NCI-H2171 treated with DMSO at 0.1 percent for 48 hours (cell line): Measurements from ENCODE around the gene STAT5A.
A peak's percentile ranks its signal among the peaks of the same experiment; 100 is the strongest.
"Not testable (repeated sequence)": the region's sequence is repeated elsewhere in the genome, so short reads cannot be mapped to it uniquely, and the experiment has no call there.

Experiments used
- DNase-seq: peaks from one replicate; lab custom pipeline; 2025; lab: John Stamatoyannopoulos, UW

STAT5A gene

DNA sequence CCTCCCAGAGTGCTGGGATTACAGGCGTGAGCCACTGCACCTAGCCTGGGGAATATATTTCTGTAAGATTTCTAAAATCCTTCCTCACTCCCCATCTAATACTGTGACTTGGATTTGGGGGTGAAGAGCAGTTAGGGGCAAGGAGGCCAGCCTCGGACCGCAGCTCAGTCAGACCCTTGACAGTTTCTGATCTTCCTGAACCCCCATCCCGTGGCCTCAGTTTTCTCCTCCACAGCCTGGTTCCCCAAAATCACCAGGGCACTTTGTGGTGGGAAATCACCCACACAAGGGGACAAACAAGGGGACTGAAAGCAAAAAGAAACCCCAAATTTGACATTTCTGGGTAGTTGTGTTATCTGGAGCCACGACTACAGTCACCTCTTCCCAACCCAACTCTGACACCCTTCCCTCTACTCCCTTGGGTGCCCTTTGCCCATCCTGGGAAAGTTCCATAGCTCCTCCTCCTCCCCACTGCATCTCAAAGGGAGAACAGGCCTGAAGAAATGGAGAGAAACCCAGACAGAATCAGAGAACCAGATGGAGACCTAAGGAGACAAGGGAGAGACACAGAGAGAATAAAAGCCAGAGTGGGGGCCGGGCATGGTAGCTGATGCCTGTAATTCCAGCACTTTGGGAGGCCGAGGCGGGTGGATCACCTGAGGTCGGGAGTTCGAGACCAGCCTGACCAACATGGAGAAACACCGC lies 2.8 kb upstream of the STAT5A start:
- DNase-seq, result no peak

DNA sequence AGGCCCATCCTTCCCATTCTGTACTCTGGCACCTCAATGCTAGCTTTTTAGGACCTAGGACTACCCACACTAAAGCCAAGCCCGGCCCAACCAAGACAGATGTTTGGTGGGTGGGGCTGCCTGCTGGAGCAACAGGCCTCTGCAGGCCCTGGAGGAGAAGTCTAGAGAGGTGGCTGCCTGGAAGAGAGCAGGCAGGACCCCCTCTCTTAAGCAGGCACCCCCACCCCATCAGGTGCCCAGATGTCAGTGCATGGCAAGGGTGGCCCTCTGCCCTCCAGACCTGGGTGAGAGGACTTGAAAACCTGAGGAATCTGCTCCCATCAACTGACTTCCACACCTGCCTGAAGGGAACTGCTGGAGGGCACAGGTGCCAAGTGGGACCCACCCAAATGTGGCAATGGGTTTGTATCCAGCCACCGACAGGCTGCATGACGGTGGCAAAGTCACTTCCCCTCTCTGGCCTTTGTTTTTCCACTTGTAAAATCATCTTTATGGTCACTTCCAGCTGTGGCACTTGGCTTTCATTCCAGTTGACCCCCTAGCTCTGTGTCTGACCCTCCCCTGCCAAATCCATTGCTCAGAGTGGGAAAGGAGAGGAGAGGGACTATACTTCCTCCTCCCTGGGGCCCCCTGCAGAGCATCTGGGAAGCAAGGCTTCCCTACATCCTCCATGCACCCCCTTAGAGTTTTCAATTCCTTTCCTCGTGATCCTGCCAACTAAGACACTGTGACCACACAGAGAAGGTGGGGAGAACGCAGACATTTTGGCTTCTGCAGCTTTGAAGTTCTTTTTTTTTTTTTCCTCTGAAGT lies 1.7 kb upstream of the STAT5A start:
- DNase-seq, result peak; percentile 64

DNA sequence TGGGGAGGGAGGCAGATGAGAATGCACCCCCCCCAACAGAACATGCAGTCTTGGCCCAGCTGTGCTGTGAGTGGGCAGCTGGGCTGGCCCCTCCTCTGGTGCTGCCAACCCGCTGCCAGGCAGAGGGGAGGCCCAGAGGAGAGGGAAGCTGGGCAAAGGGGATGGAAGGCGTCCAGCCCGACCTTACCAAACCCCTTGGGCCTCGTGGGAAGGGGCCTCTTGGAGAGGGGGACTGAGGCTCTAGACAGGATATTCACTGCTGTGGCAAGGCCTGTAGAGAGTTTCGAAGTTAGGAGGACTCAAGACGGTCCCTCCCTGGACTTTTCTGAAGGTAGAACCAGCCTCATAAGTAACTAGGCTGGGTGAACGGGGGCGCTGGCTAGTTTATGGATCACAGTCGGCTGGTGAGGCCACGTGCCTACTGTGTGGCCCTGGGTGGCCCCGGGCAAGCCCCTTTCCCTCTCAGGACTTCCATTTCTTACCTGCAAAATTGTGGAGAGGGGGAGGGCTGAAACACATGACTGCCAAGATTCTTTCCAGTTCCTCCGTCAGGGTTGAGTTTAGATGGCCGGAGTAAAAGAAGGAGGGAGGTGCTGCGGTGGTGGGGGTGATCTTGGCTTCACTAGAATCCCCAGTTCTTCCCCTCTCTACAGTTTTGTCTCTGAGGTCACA lies 857 bp upstream of the STAT5A start:
- no peak for DNase-seq

DNA sequence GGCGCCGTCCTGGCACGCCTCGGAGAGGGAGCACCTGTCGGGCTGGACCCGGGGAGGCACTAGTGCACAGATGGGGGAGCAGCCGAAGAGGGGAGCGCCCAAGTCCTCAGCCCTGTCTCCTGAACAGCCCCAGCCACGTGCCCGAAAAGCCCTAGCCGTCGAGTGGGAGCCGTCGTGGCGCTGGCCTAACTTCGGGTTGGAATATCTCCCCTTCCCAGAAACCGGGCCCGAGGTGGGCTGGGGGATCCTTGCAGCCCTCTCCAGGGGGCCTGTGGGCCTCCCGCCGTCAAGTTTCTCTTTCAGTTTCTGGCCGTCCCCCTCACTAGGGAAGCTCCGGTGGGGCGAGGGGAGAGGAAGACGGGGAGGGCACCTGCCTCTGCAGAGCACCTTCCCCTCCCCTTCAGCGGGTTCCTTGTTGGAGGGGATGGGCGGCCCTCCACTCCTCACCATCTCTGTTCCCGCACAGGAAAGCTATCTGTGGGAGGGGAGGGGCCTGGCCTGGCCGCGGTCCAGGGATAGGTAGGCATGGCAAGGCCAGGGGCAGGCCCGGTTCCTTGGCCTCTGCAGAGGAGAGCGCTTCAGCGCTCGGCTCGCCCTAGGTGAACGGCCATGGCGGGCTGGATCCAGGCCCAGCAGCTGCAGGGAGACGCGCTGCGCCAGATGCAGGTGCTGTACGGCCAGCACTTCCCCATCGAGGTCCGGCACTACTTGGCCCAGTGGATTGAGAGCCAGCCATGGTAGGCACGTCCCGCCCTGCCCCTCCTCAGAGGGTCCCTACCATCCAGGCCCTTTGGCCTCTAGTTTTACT lies 709 bp downstream of the STAT5A start:
- no peak for DNase-seq

DNA sequence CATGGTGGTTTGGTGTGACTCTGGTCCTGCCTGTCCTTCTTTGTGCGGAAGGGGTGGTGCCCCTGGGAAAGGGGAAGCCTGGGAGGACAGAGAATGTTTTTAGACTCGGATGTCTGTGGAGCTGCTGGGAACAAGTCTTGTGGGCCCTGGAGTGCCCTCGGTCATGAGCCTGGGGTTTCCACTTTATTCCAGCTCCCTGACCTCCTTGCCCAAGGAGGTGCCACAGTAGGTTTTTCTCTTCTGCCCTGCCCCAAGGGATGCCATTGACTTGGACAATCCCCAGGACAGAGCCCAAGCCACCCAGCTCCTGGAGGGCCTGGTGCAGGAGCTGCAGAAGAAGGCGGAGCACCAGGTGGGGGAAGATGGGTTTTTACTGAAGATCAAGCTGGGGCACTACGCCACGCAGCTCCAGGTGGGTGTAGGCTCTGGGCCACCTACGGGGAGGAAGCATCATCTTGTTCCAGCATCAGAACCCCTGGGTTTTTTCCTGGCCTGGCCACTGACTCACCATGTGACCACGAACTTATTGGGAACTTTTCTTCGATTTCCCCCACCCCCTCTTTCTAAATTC lies 1.4 kb downstream of the STAT5A start:
- no peak for DNase-seq

DNA sequence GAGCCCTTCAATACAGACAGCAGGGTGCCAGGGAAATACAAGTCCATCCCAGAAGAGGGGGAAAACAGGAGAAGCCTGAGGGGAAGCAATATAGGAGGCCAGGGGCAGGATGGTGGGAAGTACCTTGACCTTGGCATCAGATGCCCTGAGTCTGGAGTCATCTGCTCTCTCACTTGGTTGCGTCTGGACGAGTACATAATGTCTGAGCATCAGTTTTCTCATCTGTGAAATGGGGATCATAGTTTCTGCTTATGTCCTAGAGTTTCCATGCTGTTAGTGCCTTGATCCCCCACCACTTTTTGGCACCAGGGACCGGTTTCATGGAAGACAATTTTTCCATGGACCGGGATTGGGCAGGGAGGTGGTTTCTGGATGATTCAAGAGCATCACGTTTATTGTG lies 2.3 kb downstream of the STAT5A start:
- DNase-seq, result no peak

DNA sequence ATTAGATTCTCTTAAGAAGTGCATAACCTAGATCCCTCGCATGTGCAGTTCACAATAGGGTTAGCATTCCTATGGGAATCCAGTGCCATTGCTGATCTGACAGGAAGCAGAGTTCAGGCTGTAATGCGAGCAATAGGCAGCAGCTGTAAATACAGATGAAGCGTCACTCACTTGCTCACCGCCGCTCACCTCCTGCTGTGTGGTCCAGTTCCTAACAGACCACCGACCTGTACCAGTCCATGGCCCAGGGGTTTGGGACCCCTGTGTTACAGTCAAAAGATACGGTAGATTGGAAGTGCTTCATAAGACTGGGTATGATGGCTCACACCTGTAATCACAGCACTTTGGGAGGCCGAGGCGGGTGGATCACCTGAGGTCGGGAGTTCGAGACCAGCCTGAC lies 2.8 kb downstream of the STAT5A start:
- peak; percentile 36 for DNase-seq

DNA sequence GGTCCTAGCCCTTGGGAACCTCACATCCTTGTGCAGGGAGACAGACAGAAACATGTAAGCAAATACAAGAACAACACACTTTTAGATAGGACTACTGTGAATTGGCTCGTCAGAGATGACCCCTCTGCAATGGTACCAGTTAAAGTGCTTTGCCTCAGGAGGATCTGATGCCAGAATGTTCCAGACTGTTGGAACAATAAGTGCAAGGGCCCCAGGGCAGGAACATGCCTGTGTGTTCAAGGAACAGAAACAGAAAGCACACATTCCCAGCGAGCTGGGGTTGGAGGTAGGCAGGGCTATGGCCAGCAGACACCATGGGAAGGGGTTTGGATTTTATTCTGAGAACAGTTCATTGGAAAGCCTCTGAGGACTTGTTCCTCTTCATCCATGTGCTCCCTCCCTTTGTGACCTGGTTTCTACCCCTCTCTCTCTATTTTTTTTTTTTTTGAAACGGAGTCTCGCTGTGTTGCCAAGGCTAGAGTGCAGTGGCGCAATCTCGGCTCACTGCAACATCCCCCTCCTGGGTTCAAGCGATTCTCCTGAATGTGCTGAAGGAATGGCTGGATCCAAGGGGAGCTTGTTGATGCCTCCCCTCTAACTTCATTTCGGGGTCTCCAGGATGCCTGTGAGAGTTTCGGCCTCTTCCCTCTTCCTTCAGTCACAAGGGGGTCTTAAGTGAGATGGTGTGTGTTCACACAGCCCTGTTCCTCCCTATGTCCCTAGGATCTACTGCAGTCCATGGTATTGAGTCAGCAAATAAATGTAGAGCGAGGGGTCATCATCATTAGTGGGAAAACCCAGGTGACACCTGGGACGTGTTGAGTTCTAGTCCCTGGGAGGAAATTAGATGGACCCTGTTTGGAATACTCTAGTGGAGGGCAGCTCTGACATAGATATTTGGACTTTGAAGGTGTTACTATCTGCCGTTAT lies 6.4 kb downstream of the STAT5A start:
- no peak for DNase-seq

DNA sequence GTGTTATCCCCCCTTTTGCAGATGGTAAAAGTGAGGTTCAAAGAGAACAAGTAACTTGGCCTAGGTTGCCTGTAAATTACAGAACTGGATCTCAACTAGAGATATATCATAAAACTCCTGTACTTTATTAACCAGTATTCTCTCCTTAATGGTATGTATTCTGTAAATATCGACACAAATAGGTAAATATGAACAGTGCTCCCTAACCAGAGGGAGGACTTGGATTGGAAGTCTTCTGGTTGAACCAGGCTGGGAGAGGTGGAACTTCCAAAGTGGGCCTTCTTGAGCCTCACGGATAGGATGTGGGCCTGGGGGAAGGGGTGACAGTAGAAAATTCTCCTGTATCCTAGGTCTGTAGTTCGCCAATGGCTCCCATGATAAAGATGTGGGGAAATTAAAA lies 7.7 kb downstream of the STAT5A start:
- DNase-seq, result no peak

DNA sequence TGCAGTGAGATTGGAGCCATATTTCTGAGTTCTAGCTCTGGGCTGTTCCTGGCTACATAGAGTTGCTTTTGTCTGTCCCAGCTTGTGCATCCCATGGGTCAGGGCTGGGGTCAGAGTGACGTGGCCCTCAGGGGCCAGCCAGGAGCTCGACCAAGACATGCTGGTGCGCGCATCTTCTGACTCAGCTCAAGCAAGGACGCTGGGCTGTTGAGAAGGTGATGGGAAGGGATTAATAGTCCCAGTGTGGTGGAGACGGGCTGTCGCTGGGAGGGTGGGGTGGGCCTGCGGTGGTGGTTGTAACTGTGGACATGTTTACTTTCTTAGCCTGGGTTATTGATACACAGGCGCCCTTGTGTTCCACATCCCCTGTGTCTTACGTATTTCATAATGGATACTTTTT lies 9.5 kb downstream of the STAT5A start:
- DNase-seq, result not testable (repeated sequence)

DNA sequence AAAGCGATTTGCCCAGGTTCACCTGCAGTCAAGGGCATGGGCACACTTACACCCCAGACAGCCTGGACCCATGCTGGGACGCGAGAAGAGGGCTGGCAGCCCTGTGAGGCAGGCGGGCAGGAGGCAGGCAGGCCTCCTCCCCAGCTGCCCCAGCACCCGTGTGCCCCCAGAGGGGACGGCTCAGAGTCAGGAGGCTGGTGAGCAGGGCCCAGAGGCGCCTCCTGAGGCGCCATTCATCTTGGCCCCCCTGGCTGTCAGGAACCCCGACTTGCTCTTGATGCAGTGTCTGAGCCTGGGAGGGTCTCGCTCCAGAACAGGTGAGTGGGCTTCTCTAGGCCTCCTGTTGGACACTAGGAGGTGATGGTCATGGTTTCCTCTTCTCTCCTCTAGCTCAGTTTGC lies 11.1 kb downstream of the STAT5A start:
- DNase-seq, result not testable (repeated sequence)

DNA sequence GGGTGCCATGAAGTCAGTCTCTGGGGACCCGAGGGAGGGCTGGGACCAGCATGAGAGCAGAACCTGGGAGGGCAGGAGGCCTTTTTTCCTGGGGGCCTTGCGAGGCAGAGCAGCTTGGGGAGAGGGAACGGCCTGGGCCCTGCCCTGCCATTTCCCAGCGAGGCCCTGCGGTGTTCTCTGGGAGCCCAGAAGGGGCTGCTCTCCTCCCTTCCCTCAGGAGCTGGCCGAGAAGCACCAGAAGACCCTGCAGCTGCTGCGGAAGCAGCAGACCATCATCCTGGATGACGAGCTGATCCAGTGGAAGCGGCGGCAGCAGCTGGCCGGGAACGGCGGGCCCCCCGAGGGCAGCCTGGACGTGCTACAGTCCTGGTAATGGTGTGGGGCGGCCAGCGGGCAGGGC lies 11.6 kb downstream of the STAT5A start:
- not testable (repeated sequence) for DNase-seq

DNA sequence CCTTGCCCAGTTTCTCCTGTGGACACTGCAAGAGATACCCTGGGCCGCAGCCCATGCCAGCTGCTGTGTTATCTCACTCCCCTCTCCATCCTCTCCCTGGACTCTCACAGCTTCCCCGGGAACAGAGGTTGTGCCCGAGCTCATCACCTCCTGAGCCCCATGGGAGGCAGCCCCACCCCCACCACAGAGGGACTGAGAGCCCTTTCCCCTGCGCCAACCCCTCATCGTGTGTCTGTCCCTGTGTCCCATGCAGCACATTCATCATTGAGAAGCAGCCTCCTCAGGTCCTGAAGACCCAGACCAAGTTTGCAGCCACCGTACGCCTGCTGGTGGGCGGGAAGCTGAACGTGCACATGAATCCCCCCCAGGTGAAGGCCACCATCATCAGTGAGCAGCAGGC lies 12.7 kb downstream of the STAT5A start:
- no peak for DNase-seq

DNA sequence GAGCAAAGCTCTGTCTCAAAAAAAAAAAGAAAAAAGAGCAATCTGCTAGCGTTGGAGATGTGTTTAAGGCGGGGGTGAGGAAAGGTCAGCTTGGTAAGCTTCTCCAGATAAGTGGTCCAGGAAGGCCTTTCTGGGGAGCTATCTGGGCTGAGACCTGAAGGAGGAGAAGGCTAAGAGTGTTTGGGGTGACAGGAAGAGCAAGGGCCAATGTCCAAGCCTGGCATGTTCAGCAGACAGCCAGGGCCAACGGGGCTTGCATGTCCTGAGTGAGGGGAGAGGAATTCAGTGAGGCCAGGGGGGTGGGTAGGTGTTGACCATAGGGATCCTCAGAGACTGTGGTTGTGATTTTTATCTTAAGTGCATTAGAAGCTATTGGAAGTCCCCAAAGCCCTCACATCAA lies 15.4 kb downstream of the STAT5A start:
- DNase-seq, result no peak

DNA sequence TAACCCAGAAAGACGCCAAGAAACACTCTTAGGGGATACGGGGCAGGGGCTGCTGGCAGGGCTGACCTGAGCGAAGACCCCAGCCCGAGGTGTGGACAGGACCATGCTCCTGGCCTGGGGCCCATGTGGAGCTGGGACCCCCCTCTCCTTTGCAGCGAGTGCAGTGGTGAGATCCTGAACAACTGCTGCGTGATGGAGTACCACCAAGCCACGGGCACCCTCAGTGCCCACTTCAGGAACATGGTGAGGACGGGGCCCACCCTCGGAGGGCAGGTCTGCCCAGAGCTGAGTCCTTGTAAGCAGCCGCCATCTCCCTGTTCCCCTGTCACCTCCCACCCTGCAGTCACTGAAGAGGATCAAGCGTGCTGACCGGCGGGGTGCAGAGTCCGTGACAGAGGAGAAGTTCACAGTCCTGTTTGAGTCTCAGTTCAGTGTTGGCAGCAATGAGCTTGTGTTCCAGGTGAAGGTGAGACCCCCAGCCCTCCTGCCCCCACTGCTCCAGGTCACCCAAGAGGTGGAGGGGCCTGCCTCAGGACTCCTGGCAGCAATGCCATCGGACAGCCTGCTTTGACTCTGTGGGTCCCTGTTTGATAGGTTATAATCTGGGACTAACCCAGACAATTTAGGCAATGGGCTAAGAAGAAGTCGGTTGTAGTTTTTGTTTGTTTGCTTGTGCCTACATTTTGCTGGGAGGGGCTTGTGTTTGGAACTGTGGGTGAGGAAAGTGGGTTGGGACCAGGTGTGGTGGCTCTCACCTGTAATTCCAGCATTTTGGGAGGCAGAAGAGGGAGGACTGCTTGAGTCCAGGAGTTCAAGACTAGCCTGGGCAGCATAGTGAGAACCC lies 16.1 kb downstream of the STAT5A start:
- DNase-seq, result no peak

DNA sequence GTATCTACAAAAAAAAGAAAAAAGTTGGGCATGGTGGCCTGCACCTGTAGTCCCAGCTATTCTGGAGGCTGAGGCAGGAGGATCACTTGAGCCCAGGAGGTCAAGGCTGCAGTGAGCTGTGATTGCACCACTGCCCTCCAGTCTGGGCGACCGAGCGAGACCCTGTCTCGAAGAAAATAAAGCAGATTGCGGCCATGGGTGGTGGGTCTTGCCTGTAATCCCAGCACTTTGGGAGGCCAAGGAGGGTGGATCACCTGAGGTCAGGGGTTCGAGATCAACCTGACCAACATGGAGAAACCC lies 16.7 kb downstream of the STAT5A start:
- DNase-seq, result not testable (repeated sequence)

DNA sequence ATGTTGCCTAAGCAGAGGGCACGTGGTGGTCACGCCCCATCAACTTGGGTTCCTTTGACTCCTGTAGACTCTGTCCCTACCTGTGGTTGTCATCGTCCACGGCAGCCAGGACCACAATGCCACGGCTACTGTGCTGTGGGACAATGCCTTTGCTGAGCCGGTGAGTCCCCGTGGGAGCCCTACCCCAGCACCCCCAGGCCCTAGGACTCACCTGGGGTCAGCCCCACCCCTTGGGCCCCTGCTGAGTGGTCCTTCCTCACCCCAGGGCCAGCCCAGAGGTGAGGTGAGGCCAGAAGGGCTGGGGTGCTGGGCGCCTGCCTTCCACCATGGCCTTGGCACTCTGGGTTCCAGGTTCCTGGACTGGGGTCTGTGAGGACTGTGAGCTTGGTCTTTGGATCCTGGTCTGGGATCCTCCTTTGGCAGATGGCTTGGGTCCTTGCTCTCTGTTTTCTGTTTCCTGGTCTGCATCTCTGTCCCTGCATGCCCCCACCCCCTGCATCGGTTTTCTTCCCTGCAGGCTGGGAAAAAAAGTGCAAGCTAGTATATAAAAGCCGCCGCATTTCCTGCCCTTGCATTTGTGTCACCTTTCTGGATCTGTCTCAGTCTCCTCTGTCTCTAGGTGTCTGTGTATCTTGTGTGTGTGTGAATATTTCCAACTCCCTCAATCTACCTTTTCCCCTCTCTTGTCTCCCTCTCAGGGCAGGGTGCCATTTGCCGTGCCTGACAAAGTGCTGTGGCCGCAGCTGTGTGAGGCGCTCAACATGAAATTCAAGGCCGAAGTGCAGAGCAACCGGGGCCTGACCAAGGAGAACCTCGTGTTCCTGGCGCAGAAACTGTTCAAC lies 17.5 kb downstream of the STAT5A start:
- no peak for DNase-seq

DNA sequence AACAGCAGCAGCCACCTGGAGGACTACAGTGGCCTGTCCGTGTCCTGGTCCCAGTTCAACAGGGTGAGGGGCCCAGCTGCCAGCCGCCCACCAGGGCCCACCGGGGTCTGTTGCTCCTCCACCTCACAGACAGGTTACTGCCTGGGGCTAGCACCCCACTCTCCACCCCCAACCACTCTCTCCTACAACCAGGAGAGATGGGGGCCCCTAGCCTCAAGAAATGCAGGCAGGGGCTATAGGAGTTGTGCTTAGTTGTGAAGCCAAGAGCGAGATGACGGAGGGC lies 18.0 kb downstream of the STAT5A start:
- no peak for DNase-seq

DNA sequence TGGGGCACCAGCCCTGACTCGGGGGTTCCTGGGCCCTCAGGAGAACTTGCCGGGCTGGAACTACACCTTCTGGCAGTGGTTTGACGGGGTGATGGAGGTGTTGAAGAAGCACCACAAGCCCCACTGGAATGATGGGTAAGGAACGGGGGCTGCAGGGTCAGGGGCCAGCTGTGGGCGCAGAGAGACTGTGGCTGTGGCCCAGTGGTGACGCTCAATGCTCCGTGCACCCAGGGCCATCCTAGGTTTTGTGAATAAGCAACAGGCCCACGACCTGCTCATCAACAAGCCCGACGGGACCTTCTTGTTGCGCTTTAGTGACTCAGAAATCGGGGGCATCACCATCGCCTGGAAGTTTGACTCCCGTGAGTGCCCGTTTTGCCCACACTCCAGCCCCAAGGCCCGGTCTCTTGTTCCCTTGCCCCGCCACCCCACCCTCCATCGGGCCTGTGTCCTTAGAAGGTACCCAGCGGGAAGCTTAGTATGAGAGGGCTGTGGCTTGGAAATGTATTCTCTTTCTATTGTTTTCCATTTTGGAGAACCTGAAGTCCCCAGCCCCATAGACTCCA lies 19.1 kb downstream of the STAT5A start:
- DNase-seq, result no peak
